Cardiac septum (tissue), 1 donor: ENCODE data around the gene ATP13A2. TPM values are rescaled to one million over a fixed set of nuclear protein-coding genes. Genes with fewer than 3 reads are reported as not detected.
"Not testable (repeated sequence)": the region's sequence is repeated elsewhere in the genome, so short reads cannot be mapped to it uniquely, and the experiment has no call there.

Source experiments
- DNase-seq: peaks from one replicate; pipeline ENCODE4 v3.0.0-alpha.2; 2020; ENCODE audit warnings: low spot score
- intact Hi-C: fragments of 100-400 bp; cut with DNase I; formaldehyde crosslinking; loops from one replicate; pipeline ENCODE4 v1.14.0; 2022
- total RNA-seq: library from RNA; stranded (reverse); fragmentation: NEBNext Ultra II Directional; extraction: Animal tissue kit (Norgen Biotek cat#: 25700); gene quantifications from one replicate; pipeline ENCODE4 v1.2.1, GENCODE V29; 2021
- donor health status: DM: no; HTN: no; CAD: no.

Gene ATP13A2
- total RNA-seq, 1 donor from 2014 or later: 13.3 TPM

GRCh38 chr1:16944038-16944437 lies 67.7 kb downstream of the ATP13A2 start:
- DNase-seq: no peak
- intact Hi-C loops: no loop called here

- DNase-seq, intact Hi-C loops: not testable (repeated sequence)
Measured at GRCh38 chr1:16939386-16940180, 72.1 kb downstream of the ATP13A2 start.

GRCh38 chr1:16938351-16939321 lies 73.1 kb downstream of the ATP13A2 start:
- DNase-seq: no peak
- intact Hi-C loops: no loop called here

- intact Hi-C loops, DNase-seq: not testable (repeated sequence)
Measured at GRCh38 chr1:16936580-16936979, 75.1 kb downstream of the ATP13A2 start.

Other genes starting within 250 kb of the ATP13A2 start
- 6,195 TPM for gene RNU1-2, start 115.9 kb downstream of the ATP13A2 start, total RNA-seq
- gene CROCC, start 90.0 kb downstream of the ATP13A2 start, total RNA-seq: 7.4 TPM
- 4.8 TPM for gene MFAP2, start 31.3 kb downstream of the ATP13A2 start, total RNA-seq
- 260 TPM for gene SDHB, start 42.1 kb upstream of the ATP13A2 start, total RNA-seq
- gene PADI2, start 107.5 kb upstream of the ATP13A2 start, total RNA-seq: 1.3 TPM
- gene PADI1, start 193.2 kb upstream of the ATP13A2 start, total RNA-seq: not detected
- not detected for gene PADI3, start 237.2 kb upstream of the ATP13A2 start, total RNA-seq